ENCODE data around the gene PPCDC. TPM values are rescaled to one million over a fixed set of nuclear protein-coding genes. Genes with fewer than 3 reads are reported as not detected.

The PPCDC gene
- 4.7 TPM for total RNA-seq

GRCh38 chr15:75023181-75023871 is at the start of gene PPCDC:
Gene PPCDC, plus strand, starts transcription at chr15:75023590. Its CDS starts 4,729 bp downstream, at chr15:75028319.
- peaks cover under 1 to 6% (median 4%) of the 10 kb centered on the region in 3 donors for H3K36me3 ChIP-seq (ENCODE audit: control insufficient read depth in 3 of 3, insufficient read depth in 3 of 3, low read length in 3 of 3)
- H3K27ac ChIP-seq (ENCODE audit: low read depth, low read length), result peak within 1 kb of the TSS; percentile 87
- H3K4me3 ChIP-seq (ENCODE audit: low read length in 3 of 3), result peak within 1 kb of the TSS; percentile 93 to 99 (median 98)
- H3K4me1 ChIP-seq (ENCODE audit: control insufficient read depth in 3 of 3, insufficient read depth in 3 of 3, low read length in 3 of 3), result peaks cover 9 to 15% (median 10%) of the 10 kb centered on the region in 3 donors
- H3K9ac ChIP-seq (ENCODE audit: low read depth in 1 of 3, low read length in 3 of 3), result peak within 1 kb of the TSS; percentile 96 to 99 (median 99)
- no peaks in the 10 kb centered on the region for H3K9me3 ChIP-seq (ENCODE audit: control insufficient read depth in 3 of 3, low read length in 3 of 3)
- no peaks in the 10 kb centered on the region for H3K27me3 ChIP-seq (ENCODE audit: control insufficient read depth in 3 of 3, insufficient read depth in 3 of 3, low read length in 3 of 3)

DNA sequence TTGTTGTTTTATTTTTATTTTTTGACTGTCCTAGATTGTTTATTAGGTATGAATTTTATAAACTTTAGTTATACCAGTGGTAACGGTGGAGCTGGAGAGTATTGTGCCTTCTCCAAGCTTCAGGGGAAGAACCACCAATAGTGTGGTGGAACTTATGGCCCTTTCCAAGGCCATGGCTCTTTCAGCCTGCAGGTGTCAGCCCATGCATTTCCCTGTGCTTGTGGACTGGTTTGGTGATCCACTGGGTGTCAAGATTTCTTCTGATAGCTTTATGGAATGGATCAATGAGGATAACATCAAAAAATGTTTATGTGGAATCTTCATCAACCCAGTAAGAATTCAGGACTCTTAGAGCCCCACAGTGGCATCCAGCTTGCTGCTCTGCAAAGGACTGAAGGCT is 47.2 kb upstream of the PPCDC start:
- Histone ChIP-seq H3K9ac (ENCODE audit: low read depth in 1 of 3, low read length in 3 of 3) (no peak overlapping the region), H3K4me3 (ENCODE audit: low read length in 3 of 3) (no peak overlapping the region), H3K27me3 (ENCODE audit: control insufficient read depth in 3 of 3, insufficient read depth in 3 of 3, low read length in 3 of 3) (no peaks in the 10 kb centered on the region), H3K9me3 (ENCODE audit: control insufficient read depth in 3 of 3, low read length in 3 of 3) (no peaks in the 10 kb centered on the region), H3K27ac (ENCODE audit: low read depth, low read length) (no peak overlapping the region), H3K36me3 (ENCODE audit: control insufficient read depth in 3 of 3, insufficient read depth in 3 of 3, low read length in 3 of 3) (no peaks in the 10 kb centered on the region), H3K4me1 (ENCODE audit: control insufficient read depth in 3 of 3, insufficient read depth in 3 of 3, low read length in 3 of 3) (no peaks in the 10 kb centered on the region)

GRCh38 chr15:74977599-74977998 is 45.8 kb upstream of the PPCDC start:
- Histone ChIP-seq H3K9me3 (ENCODE audit: control insufficient read depth in 3 of 3, low read length in 3 of 3) (no peaks in the 10 kb centered on the region), H3K9ac (ENCODE audit: low read depth in 1 of 3, low read length in 3 of 3) (peak overlapping the region in 1 of 3 donors; percentile 25), H3K4me3 (ENCODE audit: low read length in 3 of 3) (no peak overlapping the region), H3K27ac (ENCODE audit: low read depth, low read length) (no peak overlapping the region), H3K4me1 (ENCODE audit: control insufficient read depth in 3 of 3, insufficient read depth in 3 of 3, low read length in 3 of 3) (no peaks in the 10 kb centered on the region), H3K36me3 (ENCODE audit: control insufficient read depth in 3 of 3, insufficient read depth in 3 of 3, low read length in 3 of 3) (no peaks in the 10 kb centered on the region), H3K27me3 (ENCODE audit: control insufficient read depth in 3 of 3, insufficient read depth in 3 of 3, low read length in 3 of 3) (peaks cover 0 to 3% (median 0%) of the 10 kb centered on the region in 3 donors)

DNA sequence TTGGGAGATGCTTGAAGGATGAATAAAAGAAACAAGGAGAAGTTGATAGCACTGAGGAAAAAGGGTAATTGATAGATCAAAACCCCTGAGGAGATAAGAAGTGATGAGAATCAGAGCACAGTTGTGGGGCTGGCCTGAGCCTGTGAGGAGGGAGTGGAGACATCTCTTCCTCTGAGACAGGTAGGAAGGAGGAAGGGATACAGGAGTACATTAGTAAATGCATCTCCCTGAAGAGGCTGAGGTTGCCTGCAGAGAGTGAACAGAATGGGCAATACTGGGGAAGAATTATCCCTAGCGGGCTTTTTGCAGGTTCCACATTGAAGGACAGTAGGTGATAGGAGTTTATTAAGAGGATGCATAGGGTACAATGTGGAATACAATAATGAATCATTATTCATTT is 45.3 kb upstream of the PPCDC start:
- Histone ChIP-seq H3K4me3 (ENCODE audit: low read length in 3 of 3) (no peak overlapping the region), H3K27me3 (ENCODE audit: control insufficient read depth in 3 of 3, insufficient read depth in 3 of 3, low read length in 3 of 3) (peaks cover 0 to 3% (median 0%) of the 10 kb centered on the region in 3 donors), H3K9me3 (ENCODE audit: control insufficient read depth in 3 of 3, low read length in 3 of 3) (no peaks in the 10 kb centered on the region)

DNA sequence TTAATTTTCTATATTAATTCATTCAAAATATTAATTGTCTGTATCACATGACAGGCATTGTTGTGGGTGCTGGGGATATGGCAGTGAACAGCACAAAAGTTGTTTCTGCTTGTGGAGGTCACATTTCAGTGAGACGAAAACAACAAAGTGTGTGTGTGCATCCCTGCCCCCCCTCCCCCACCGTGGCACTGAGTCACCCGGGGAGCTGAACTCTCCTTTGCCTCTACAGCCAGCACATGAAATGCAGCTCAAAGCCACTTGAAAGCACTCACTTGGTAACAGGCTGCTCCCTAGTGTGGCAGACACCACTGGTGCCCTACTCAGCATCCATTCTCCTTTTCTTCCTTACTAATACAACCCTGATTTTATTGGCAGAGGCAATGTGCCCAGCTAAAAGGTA is 44.9 kb upstream of the PPCDC start:
- H3K4me1 ChIP-seq (ENCODE audit: control insufficient read depth in 3 of 3, insufficient read depth in 3 of 3, low read length in 3 of 3), result no peaks in the 10 kb centered on the region
- H3K9me3 ChIP-seq (ENCODE audit: control insufficient read depth in 3 of 3, low read length in 3 of 3), result no peaks in the 10 kb centered on the region
- H3K9ac ChIP-seq (ENCODE audit: low read depth in 1 of 3, low read length in 3 of 3), result no peak overlapping the region
- no peaks in the 10 kb centered on the region for H3K36me3 ChIP-seq (ENCODE audit: control insufficient read depth in 3 of 3, insufficient read depth in 3 of 3, low read length in 3 of 3)
- H3K4me3 ChIP-seq (ENCODE audit: low read length in 3 of 3), result no peak overlapping the region
- H3K27me3 ChIP-seq (ENCODE audit: control insufficient read depth in 3 of 3, insufficient read depth in 3 of 3, low read length in 3 of 3), result peaks cover 0 to 3% (median 0%) of the 10 kb centered on the region in 3 donors
- H3K27ac ChIP-seq (ENCODE audit: low read depth, low read length), result no peak overlapping the region

More for the DNA sequence above, 45.3 kb upstream of the PPCDC start:
- H3K9ac ChIP-seq (ENCODE audit: low read depth in 1 of 3, low read length in 3 of 3), result no peak overlapping the region
- H3K4me1 ChIP-seq (ENCODE audit: control insufficient read depth in 3 of 3, insufficient read depth in 3 of 3, low read length in 3 of 3), result no peaks in the 10 kb centered on the region
- H3K27ac ChIP-seq (ENCODE audit: low read depth, low read length), result no peak overlapping the region
- H3K36me3 ChIP-seq (ENCODE audit: control insufficient read depth in 3 of 3, insufficient read depth in 3 of 3, low read length in 3 of 3), result no peaks in the 10 kb centered on the region

DNA sequence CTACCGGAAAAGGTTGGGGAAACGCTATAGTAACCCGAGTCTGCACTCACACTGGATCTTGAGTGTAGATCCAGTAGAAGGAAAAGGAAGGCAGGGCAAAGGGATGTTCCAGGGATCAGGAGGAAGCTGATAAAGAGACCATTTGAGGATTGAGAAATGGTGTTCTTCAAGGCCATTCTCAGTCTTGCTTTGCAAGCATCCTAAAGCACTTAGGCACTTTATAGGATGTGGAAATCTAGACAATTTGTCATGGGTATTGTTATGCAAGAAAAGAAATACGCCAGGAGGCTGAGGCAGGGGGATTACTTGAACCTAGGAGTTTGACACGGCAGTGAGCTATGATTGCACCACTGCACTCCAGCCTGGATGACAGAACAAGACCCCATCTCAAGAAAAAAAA is 41.2 kb upstream of the PPCDC start:
- Histone ChIP-seq H3K27ac (ENCODE audit: low read depth, low read length) (no peak overlapping the region), H3K9ac (ENCODE audit: low read depth in 1 of 3, low read length in 3 of 3) (no peak overlapping the region), H3K27me3 (ENCODE audit: control insufficient read depth in 3 of 3, insufficient read depth in 3 of 3, low read length in 3 of 3) (peaks cover 8 to 15% (median 13%) of the 10 kb centered on the region in 3 donors), H3K36me3 (ENCODE audit: control insufficient read depth in 3 of 3, insufficient read depth in 3 of 3, low read length in 3 of 3) (no peaks in the 10 kb centered on the region), H3K4me3 (ENCODE audit: low read length in 3 of 3) (no peak overlapping the region), H3K9me3 (ENCODE audit: control insufficient read depth in 3 of 3, low read length in 3 of 3) (no peaks in the 10 kb centered on the region), H3K4me1 (ENCODE audit: control insufficient read depth in 3 of 3, insufficient read depth in 3 of 3, low read length in 3 of 3) (no peaks in the 10 kb centered on the region)

GRCh38 chr15:74983725-74984231 is 39.6 kb upstream of the PPCDC start:
- Histone ChIP-seq H3K27me3 (ENCODE audit: control insufficient read depth in 3 of 3, insufficient read depth in 3 of 3, low read length in 3 of 3) (peaks cover 10 to 15% (median 13%) of the 10 kb centered on the region in 3 donors), H3K4me1 (ENCODE audit: control insufficient read depth in 3 of 3, insufficient read depth in 3 of 3, low read length in 3 of 3) (no peaks in the 10 kb centered on the region), H3K9ac (ENCODE audit: low read depth in 1 of 3, low read length in 3 of 3) (no peak overlapping the region), H3K9me3 (ENCODE audit: control insufficient read depth in 3 of 3, low read length in 3 of 3) (no peaks in the 10 kb centered on the region), H3K4me3 (ENCODE audit: low read length in 3 of 3) (no peak overlapping the region), H3K36me3 (ENCODE audit: control insufficient read depth in 3 of 3, insufficient read depth in 3 of 3, low read length in 3 of 3) (no peaks in the 10 kb centered on the region), H3K27ac (ENCODE audit: low read depth, low read length) (no peak overlapping the region)

GRCh38 chr15:74988007-74988800 is 35.2 kb upstream of the PPCDC start:
- peaks cover 13 to 14% (median 13%) of the 10 kb centered on the region in 3 donors for H3K27me3 ChIP-seq (ENCODE audit: control insufficient read depth in 3 of 3, insufficient read depth in 3 of 3, low read length in 3 of 3)
- no peaks in the 10 kb centered on the region for H3K4me1 ChIP-seq (ENCODE audit: control insufficient read depth in 3 of 3, insufficient read depth in 3 of 3, low read length in 3 of 3)
- H3K27ac ChIP-seq (ENCODE audit: low read depth, low read length), result no peak overlapping the region
- H3K36me3 ChIP-seq (ENCODE audit: control insufficient read depth in 3 of 3, insufficient read depth in 3 of 3, low read length in 3 of 3), result no peaks in the 10 kb centered on the region
- H3K4me3 ChIP-seq (ENCODE audit: low read length in 3 of 3), result no peak overlapping the region
- H3K9me3 ChIP-seq (ENCODE audit: control insufficient read depth in 3 of 3, low read length in 3 of 3), result no peaks in the 10 kb centered on the region
- no peak overlapping the region for H3K9ac ChIP-seq (ENCODE audit: low read depth in 1 of 3, low read length in 3 of 3)

GRCh38 chr15:74989527-74989926 is 33.9 kb upstream of the PPCDC start:
- no peak overlapping the region for H3K27ac ChIP-seq (ENCODE audit: low read depth, low read length)
- no peaks in the 10 kb centered on the region for H3K4me1 ChIP-seq (ENCODE audit: control insufficient read depth in 3 of 3, insufficient read depth in 3 of 3, low read length in 3 of 3)
- no peak overlapping the region for H3K4me3 ChIP-seq (ENCODE audit: low read length in 3 of 3)
- H3K27me3 ChIP-seq (ENCODE audit: control insufficient read depth in 3 of 3, insufficient read depth in 3 of 3, low read length in 3 of 3), result peaks cover 10 to 13% (median 13%) of the 10 kb centered on the region in 3 donors
- no peaks in the 10 kb centered on the region for H3K9me3 ChIP-seq (ENCODE audit: control insufficient read depth in 3 of 3, low read length in 3 of 3)
- H3K36me3 ChIP-seq (ENCODE audit: control insufficient read depth in 3 of 3, insufficient read depth in 3 of 3, low read length in 3 of 3), result no peaks in the 10 kb centered on the region
- no peak overlapping the region for H3K9ac ChIP-seq (ENCODE audit: low read depth in 1 of 3, low read length in 3 of 3)

DNA sequence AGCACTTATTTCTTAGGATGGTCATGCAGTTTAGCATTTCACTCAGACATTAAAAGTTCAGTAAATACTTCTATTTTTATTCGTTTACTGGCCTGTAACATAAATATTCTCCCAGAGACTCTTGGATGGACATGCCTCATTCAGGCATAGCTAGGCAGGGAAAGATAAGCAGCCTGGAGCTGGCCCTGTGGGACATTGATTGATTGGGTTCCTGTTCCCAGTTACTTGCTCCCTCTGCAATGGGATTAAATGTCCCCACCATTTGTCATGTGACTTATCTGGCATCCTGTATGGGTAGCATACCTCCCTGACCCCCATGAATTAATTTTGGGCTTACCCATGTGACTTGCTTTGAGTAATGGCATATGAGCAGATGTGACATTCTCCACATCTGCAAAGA is 30.8 kb upstream of the PPCDC start:
- Histone ChIP-seq H3K27ac (ENCODE audit: low read depth, low read length) (no peak overlapping the region), H3K27me3 (ENCODE audit: control insufficient read depth in 3 of 3, insufficient read depth in 3 of 3, low read length in 3 of 3) (peaks cover 16 to 22% (median 19%) of the 10 kb centered on the region in 3 donors), H3K4me3 (ENCODE audit: low read length in 3 of 3) (no peak overlapping the region), H3K9ac (ENCODE audit: low read depth in 1 of 3, low read length in 3 of 3) (no peak overlapping the region), H3K36me3 (ENCODE audit: control insufficient read depth in 3 of 3, insufficient read depth in 3 of 3, low read length in 3 of 3) (no peaks in the 10 kb centered on the region), H3K4me1 (ENCODE audit: control insufficient read depth in 3 of 3, insufficient read depth in 3 of 3, low read length in 3 of 3) (peaks cover 13 to 15% (median 13%) of the 10 kb centered on the region in 3 donors), H3K9me3 (ENCODE audit: control insufficient read depth in 3 of 3, low read length in 3 of 3) (no peaks in the 10 kb centered on the region)

All from skeletal muscle tissue (tissue), 4 donors.